ENCODE data around the gene SMIM38.
"Not testable (repeated sequence)": the region's sequence is repeated elsewhere in the genome, so short reads cannot be mapped to it uniquely, and the experiment has no call there.

Gene SMIM38

DNA sequence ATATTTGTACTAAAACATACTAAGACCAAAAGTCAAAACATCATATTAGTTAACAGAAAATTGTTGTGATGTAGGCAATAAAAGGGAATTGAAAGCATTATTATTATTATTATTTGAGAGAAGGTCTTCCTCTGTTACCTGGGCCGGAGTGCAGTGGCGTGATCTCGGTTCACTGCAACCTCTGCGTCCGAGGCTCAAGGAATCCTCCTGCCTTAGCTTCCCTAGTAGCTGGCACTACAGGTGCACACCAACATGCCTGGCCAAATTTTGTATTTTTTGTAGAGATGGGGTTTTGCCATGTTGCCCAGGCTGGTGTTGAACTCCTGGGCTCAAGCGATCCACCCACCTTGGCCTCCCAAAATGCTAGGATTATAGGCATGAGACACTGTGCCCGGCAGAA, 15.6 kb upstream of the SMIM38 start:
- not testable (repeated sequence) for DNase-seq (ENCODE audit: low read depth in 2 of 2)

GRCh38 chr11:69140635-69141034, 15.1 kb upstream of the SMIM38 start:
- no peak for DNase-seq (ENCODE audit: low read depth in 2 of 2)

DNA sequence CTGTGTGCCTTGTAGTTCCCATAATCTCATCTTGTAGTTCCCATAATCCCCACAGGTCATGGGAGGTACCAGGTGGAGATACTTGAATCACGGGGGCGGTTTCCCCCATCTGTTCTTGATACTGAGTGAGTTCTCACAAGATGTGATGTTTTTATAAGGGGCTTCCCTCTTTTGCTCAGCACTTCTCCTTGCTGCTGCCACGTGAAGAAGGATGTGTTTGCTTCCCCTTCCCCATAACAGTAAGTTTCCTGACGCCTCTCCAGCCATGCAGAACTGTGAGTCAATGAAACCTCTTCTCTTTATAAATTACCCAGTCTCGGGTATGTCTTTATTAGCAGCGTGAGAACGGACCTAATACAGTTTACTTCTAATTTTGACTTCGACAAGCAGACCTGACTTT, 14.0 kb upstream of the SMIM38 start:
- no peak for DNase-seq (ENCODE audit: low read depth in 2 of 2)

- no peak for DNase-seq (ENCODE audit: low read depth in 2 of 2)
Measured at GRCh38 chr11:69142895-69143294, 12.8 kb upstream of the SMIM38 start.

DNA sequence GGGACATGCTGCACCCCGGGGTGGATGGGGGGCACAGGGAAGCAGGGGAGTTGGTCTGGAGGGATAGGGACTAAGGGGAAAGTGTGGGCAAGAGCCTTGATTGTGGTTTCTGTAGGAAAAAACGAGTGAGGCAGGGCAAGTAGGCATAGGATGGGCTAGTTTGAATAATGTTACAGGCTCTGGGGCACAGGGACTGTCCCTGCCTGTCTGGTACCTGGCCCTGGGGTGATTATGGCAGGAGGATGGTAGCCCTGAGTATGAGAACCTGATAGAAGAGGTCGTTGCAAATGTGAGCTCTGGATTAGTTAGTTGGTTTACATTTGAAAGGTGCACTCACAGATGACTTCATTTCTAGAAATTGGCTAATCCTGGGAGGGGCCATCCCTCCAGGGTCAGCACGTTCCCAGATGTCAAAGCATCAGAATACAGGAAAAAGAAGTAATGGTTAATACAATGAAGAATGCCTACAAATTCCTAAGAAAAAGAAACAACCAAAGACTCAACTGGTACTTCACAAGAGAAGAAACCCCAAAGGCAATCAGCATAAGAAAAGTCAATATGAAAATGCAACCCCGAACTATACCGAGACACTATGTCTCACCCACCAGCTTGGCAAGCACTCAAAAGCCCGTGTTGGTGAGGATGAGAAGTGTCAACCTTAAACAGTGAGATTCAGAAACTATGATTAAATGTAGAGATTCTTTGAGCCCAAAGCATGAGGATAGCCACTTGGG, 11.3 kb upstream of the SMIM38 start:
- DNase-seq (ENCODE audit: low read depth in 2 of 2), result no peak

DNA sequence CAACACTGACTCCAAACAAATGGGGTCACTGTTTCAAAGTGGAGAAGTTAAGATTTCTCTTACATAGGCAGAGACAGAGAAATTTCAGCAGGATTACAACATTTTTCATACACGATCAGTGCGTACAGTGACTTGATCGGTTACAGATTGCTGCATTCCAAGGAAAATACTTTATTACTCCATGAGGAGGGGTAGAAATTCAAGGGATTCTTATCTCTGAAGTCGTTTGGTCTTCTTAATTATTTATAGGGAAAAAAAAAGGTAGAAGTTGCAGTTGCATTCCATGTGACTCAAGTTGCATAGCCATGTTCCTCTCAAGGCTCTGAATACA, 10.7 kb upstream of the SMIM38 start:
- DNase-seq (ENCODE audit: low read depth in 2 of 2), result no peak

- DNase-seq (ENCODE audit: low read depth in 2 of 2), result no peak
Measured at GRCh38 chr11:69148377-69148762, 7.4 kb upstream of the SMIM38 start.

- DNase-seq (ENCODE audit: low read depth in 2 of 2), result no peak
Measured at GRCh38 chr11:69148806-69149205, 6.9 kb upstream of the SMIM38 start.

DNA sequence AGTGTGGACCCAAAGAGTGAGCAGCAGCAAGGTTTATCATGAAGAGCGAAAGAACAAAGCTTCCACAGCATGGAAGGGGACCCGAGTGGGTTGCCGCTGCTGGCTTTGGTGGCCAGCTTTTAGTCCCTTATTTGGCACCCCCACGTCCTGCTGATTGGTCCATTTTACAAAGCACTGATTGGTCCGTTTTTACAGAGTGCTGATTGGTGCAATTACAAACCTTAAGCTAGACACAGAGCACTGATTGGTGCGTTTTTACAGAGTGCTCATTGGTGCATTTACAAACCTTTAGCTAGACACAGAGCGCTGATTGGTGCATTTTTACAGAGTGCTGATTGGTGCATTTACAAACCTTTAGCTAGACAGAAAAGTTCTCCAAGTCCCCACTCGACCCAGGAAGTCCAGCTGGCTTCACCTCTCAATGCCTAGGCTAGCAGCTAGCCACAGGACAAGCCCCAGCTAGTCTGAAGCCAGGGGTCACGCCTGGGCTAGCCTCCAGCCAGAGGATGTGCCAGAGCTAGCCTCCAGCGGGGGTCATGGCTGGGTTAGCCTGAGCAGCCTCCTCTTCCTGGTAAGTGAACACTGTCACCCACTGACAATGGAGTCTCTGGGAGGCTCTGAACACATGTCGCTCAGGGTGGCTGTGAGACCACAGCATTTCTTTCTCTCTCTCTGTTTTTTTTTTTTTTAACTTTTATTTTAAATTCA, 6.2 kb upstream of the SMIM38 start:
- DNase-seq (ENCODE audit: low read depth in 2 of 2), result not testable (repeated sequence)

GRCh38 chr11:69150175-69150574, 5.6 kb upstream of the SMIM38 start:
- DNase-seq (ENCODE audit: low read depth in 2 of 2), result no peak

- no peak for DNase-seq (ENCODE audit: low read depth in 2 of 2)
Measured at GRCh38 chr11:69151836-69152235, 3.9 kb upstream of the SMIM38 start.

DNA sequence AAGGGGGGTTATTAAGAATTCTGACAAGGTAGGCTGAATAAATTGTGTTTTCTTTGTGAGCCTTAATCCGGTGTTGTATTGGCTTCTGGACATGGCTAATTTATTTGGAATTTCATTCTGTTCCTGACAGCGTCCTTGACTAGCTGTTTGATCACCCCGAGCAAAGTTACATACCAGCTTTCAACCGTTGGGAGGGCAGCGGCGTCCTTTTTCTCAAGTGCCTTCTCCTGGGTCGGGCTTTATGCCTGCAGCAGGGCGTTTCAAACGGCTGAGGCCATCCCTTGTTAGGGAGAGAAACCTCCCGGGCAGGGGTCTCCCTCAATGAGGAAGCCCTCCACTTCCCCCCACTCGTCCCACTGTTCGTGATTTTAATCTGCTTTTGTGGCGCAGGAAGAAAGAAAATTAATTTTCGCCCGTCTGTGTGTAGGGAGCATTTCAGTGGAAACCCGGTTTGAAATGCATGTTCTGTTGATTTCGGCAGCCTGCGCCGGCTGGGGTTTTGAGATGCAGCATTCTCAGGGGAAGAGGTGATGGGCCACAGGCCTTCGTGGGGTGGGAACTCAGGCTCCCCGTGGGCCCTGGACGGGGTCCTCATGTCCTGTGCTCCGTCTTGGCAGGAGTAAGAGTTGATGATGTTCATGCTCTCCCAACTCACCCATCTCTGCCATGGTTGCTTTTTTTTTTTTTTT, 2.9 kb upstream of the SMIM38 start:
- DNase-seq (ENCODE audit: low read depth in 2 of 2), result no peak

- DNase-seq (ENCODE audit: low read depth in 2 of 2), result no peak
Measured at GRCh38 chr11:69153661-69154060, 2.1 kb upstream of the SMIM38 start.

DNA sequence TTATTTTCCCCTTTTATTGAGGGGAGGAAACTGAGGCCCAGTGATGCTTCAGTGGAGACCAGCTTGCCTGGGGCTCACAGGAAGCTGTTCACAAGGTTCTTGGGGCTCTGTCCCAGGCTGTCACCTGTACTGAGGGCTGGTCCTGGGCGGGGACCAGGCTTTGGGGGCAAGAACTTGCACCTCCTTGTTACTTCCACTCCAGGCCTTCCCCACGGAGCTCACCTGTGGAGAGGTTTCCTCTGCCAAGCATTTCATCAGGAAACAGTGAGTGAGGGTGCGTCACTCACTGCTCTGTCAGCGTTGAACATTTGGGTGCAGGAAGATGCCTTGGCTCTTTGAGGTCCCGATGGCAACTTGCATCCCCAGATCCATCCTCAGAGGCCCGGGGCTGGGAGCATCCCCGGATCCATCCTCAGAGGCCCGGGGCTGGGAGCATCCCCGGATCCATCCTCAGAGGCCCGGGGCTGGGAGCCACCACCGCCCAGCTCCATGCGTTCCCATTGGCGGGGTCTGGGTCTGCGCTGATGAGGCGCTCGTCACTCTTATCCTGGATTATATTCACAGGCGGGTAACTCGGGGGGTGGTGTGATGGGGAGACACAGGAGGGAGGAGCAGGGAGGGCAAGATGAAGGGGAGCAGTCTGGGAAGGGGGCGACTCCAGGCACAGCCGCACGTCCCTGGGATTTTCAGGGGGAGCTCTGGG, 1.4 kb upstream of the SMIM38 start:
- DNase-seq (ENCODE audit: low read depth in 2 of 2), result no peak

- DNase-seq (ENCODE audit: low read depth in 2 of 2), result no peak
Measured at GRCh38 chr11:69154938-69155301, 815 bp upstream of the SMIM38 start.

GRCh38 chr11:69156235-69156639, 502 bp downstream of the SMIM38 start:
- no peak for DNase-seq (ENCODE audit: low read depth in 2 of 2)

- DNase-seq (ENCODE audit: low read depth in 2 of 2), result no peak
Measured at GRCh38 chr11:69156673-69157155, 979 bp downstream of the SMIM38 start.

GRCh38 chr11:69157156-69157821, 1.6 kb downstream of the SMIM38 start:
- DNase-seq (ENCODE audit: low read depth in 2 of 2), result no peak

DNA sequence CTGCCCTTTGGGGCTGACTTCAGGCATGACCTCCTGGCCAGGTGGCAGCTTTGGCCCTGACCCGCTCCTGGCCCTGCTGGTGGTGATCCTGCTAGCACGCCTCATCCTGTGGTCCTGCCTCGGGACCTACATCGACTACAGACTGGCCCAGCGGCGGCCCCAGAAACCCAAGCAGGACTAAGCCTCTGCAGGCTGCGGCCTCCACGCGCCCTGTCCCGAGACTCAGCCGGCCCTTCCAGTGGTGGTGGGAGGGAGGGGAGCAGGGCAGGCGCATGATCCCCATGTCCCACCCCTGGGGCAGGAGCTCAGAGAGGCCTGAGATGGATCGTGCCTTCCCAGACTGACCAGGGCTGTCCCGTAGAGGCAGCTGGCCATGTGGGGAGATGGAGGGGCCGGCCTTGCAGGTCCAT, 2.1 kb downstream of the SMIM38 start:
- DNase-seq (ENCODE audit: low read depth in 2 of 2), result no peak

GRCh38 chr11:69158301-69159149, 2.8 kb downstream of the SMIM38 start:
- no peak for DNase-seq (ENCODE audit: low read depth in 2 of 2)

All from activated CD8-positive, alpha-beta memory T cell treated with anti-CD3 and anti-CD28 coated beads for 4 hours (primary cell).